Naive B cell (primary cell): Measurements from ENCODE around the gene RAB11FIP3. TPM values are rescaled to one million over a fixed set of nuclear protein-coding genes. Genes with fewer than 3 reads are reported as not detected.
A peak's percentile ranks its signal among the peaks of the same experiment; 100 is the strongest.
"Not testable (repeated sequence)": the region's sequence is repeated elsewhere in the genome, so short reads cannot be mapped to it uniquely, and the experiment has no call there.

ENCODE experiments used
- ATAC-seq, 2 donors: fragments of 150-1000 bp; cut with Tn5 transposase; 2 replicates each; pipeline ENCODE4 v1.10.0; 2021; ENCODE audit warnings: low read depth in 2 of 2, mild to moderate bottlenecking in 2 of 2, moderate library complexity in 2 of 2
- DNase-seq: peaks from one replicate; pipeline ENCODE4 v3.0.0; 2022
- H3K27ac Mint-ChIP-seq, 6 donors: one replicate each; pipeline ENCODE4 v1.8.0; 2020 to 2022; ENCODE audit warnings: mild to moderate bottlenecking in 6 of 6, mixed read lengths in 6 of 6, moderate library complexity in 5 of 6, inconsistent platforms in 2 of 6
- H3K27me3 Mint-ChIP-seq, 3 donors: one replicate each; pipeline ENCODE4 v1.8.0; 2021 to 2022; ENCODE audit warnings: mixed read lengths in 3 of 3, mild to moderate bottlenecking in 1 of 3
- H3K36me3 Mint-ChIP-seq, 2 donors: one replicate each; pipeline ENCODE4 v1.8.0; 2020 to 2022; ENCODE audit warnings: mixed read lengths in 2 of 2, inconsistent platforms in 1 of 2, mild to moderate bottlenecking in 1 of 2
- H3K4me1 Mint-ChIP-seq, 3 donors: one replicate each; pipeline ENCODE4 v1.8.0; 2020 to 2022; ENCODE audit warnings: mixed read lengths in 3 of 3, inconsistent platforms in 1 of 3, mild to moderate bottlenecking in 1 of 3, moderate library complexity in 1 of 3
- H3K4me3 Mint-ChIP-seq, 8 donors: one replicate each; pipeline ENCODE4 v1.8.0; 2020 to 2022; ENCODE audit warnings: mild to moderate bottlenecking in 8 of 8, mixed read lengths in 8 of 8, moderate library complexity in 8 of 8, inconsistent platforms in 2 of 8
- H3K9me3 Mint-ChIP-seq, 7 donors: one replicate each; pipeline ENCODE4 v1.8.0; 2020 to 2022; ENCODE audit warnings: mixed read lengths in 7 of 7, mild to moderate bottlenecking in 5 of 7, inconsistent platforms in 2 of 7, moderate library complexity in 1 of 7
- polyA plus RNA-seq, 6 donors: library from polyadenylated mRNA; unstranded; fragments of 300-500 nt; fragmentation: Illumina TruSeq; gene quantifications; one replicate each; pipeline ENCODE4 v1.2.3, GENCODE V29; 2021; ENCODE audit warnings: low read depth in 6 of 6

The RAB11FIP3 gene
- polyA plus RNA-seq, 6 donors from 2014 or later, result 1.0 to 4.8 (median 1.9) TPM

GRCh38 chr16:422179-422578, 3.3 kb upstream of the RAB11FIP3 start:
- Mint-ChIP-seq H3K4me1 (peaks cover 12 to 20% (median 18%) of the 10 kb centered on the region in 3 donors), H3K27me3 (peaks cover 0 to 14% (median 4%) of the 10 kb centered on the region in 3 donors)
- not testable (repeated sequence) for H3K36me3 Mint-ChIP-seq, DNase-seq, ATAC-seq, H3K27ac Mint-ChIP-seq, H3K9me3 Mint-ChIP-seq, H3K4me3 Mint-ChIP-seq

- peaks cover 0 to 4% of the 10 kb centered on the region in 2 donors for H3K36me3 Mint-ChIP-seq
- H3K4me1 Mint-ChIP-seq, result peaks cover 17 to 37% (median 30%) of the 10 kb centered on the region in 3 donors
- H3K4me3 Mint-ChIP-seq, result peak overlapping the region; percentile 84 to 95 (median 92)
- peaks cover 0 to 15% (median 4%) of the 10 kb centered on the region in 3 donors for H3K27me3 Mint-ChIP-seq
- peak overlapping the region in 4 of 6 donors; percentile 41 to 87 (median 86) for H3K27ac Mint-ChIP-seq
- no peak for ATAC-seq
- no peaks in the 10 kb centered on the region for H3K9me3 Mint-ChIP-seq
- no peak for DNase-seq
Observed at GRCh38 chr16:424033-424622, 1.3 kb upstream of the RAB11FIP3 start.

- ATAC-seq (no peak), DNase-seq (no peak)
- H3K9me3 Mint-ChIP-seq, result no peaks in the 10 kb centered on the region
- H3K4me3 Mint-ChIP-seq, result peak overlapping the region; percentile 84 to 95 (median 92)
- peak overlapping the region in 5 of 6 donors; percentile 41 to 87 (median 86) for H3K27ac Mint-ChIP-seq
- H3K36me3 Mint-ChIP-seq, result peaks cover 0 to 4% of the 10 kb centered on the region in 2 donors
- peaks cover 0 to 15% (median 4%) of the 10 kb centered on the region in 3 donors for H3K27me3 Mint-ChIP-seq
- H3K4me1 Mint-ChIP-seq, result peaks cover 17 to 37% (median 32%) of the 10 kb centered on the region in 3 donors
Observed at GRCh38 chr16:424623-425081, 797 bp upstream of the RAB11FIP3 start.

GRCh38 chr16:425740-426114, 278 bp downstream of the RAB11FIP3 start:
- Mint-ChIP-seq H3K27ac (peak overlapping the region in 3 of 6 donors; percentile 86 to 97 (median 95)), H3K9me3 (no peaks in the 10 kb centered on the region), H3K36me3 (peaks cover 0 to 4% of the 10 kb centered on the region in 2 donors), H3K4me1 (peaks cover 17 to 38% (median 32%) of the 10 kb centered on the region in 3 donors), H3K4me3 (peak overlapping the region; percentile 84 to 95 (median 92)), H3K27me3 (peaks cover 0 to 12% (median 3%) of the 10 kb centered on the region in 3 donors)
- DNase-seq (no peak), ATAC-seq (peak; percentile 52 to 53)

GRCh38 chr16:426115-426905, 861 bp downstream of the RAB11FIP3 start:
- Mint-ChIP-seq H3K4me3 (peak overlapping the region; percentile 79 to 89 (median 86)), H3K27ac (peak overlapping the region in 4 of 6 donors; percentile 15 to 84 (median 72)), H3K4me1 (peaks cover 21 to 44% (median 36%) of the 10 kb centered on the region in 3 donors), H3K36me3 (peaks cover 0 to 7% of the 10 kb centered on the region in 2 donors), H3K27me3 (peaks cover 0 to 9% (median 0%) of the 10 kb centered on the region in 3 donors), H3K9me3 (no peaks in the 10 kb centered on the region)
- DNase-seq (no peak), ATAC-seq (no peak)

- no peaks in the 10 kb centered on the region for H3K9me3 Mint-ChIP-seq
- H3K27ac Mint-ChIP-seq, result peak overlapping the region; percentile 38 to 84 (median 68)
- peaks cover 21 to 44% (median 36%) of the 10 kb centered on the region in 3 donors for H3K4me1 Mint-ChIP-seq
- H3K36me3 Mint-ChIP-seq, result peaks cover 0 to 7% of the 10 kb centered on the region in 2 donors
- ATAC-seq (no peak), DNase-seq (peak; percentile 11)
- H3K4me3 Mint-ChIP-seq, result peak overlapping the region; percentile 79 to 89 (median 86)
- H3K27me3 Mint-ChIP-seq, result peaks cover 0 to 9% (median 0%) of the 10 kb centered on the region in 3 donors
Observed at GRCh38 chr16:426906-427249, 1.4 kb downstream of the RAB11FIP3 start.

- no peak for ATAC-seq
- Mint-ChIP-seq H3K36me3 (peaks cover 0 to 7% of the 10 kb centered on the region in 2 donors), H3K4me1 (peaks cover 21 to 44% (median 36%) of the 10 kb centered on the region in 3 donors), H3K4me3 (peak overlapping the region; percentile 79 to 89 (median 86)), H3K27ac (peak overlapping the region in 5 of 6 donors; percentile 38 to 83 (median 53)), H3K9me3 (no peaks in the 10 kb centered on the region), H3K27me3 (peaks cover 0 to 9% (median 0%) of the 10 kb centered on the region in 3 donors)
- no peak for DNase-seq
Observed at GRCh38 chr16:427250-427649, 1.8 kb downstream of the RAB11FIP3 start.

GRCh38 chr16:430904-431303, 5.5 kb downstream of the RAB11FIP3 start:
- Mint-ChIP-seq H3K9me3 (no peaks in the 10 kb centered on the region), H3K36me3 (peaks cover 0 to 7% of the 10 kb centered on the region in 2 donors), H3K27me3 (peaks cover 0 to 4% (median 0%) of the 10 kb centered on the region in 3 donors), H3K27ac (no peak overlapping the region), H3K4me1 (peaks cover 18 to 34% (median 24%) of the 10 kb centered on the region in 3 donors), H3K4me3 (no peak overlapping the region)
- ATAC-seq, result no peak
- no peak for DNase-seq

GRCh38 chr16:440627-441026, 15.2 kb downstream of the RAB11FIP3 start:
- H3K27me3 Mint-ChIP-seq, result no peaks in the 10 kb centered on the region
- H3K9me3 Mint-ChIP-seq, result no peaks in the 10 kb centered on the region
- no peak overlapping the region for H3K4me3 Mint-ChIP-seq
- H3K4me1 Mint-ChIP-seq, result peaks cover 19 to 34% (median 22%) of the 10 kb centered on the region in 3 donors
- H3K36me3 Mint-ChIP-seq, result peaks cover 0 to 5% of the 10 kb centered on the region in 2 donors
- ATAC-seq (no peak), DNase-seq (no peak)
- H3K27ac Mint-ChIP-seq, result no peak overlapping the region

GRCh38 chr16:441447-441846, 16.0 kb downstream of the RAB11FIP3 start:
- H3K36me3 Mint-ChIP-seq, result peaks cover 0 to 5% of the 10 kb centered on the region in 2 donors
- no peak overlapping the region for H3K4me3 Mint-ChIP-seq
- H3K27ac Mint-ChIP-seq, result peak overlapping the region in 1 of 6 donors; percentile 16
- no peaks in the 10 kb centered on the region for H3K27me3 Mint-ChIP-seq
- H3K4me1 Mint-ChIP-seq, result peaks cover 19 to 34% (median 22%) of the 10 kb centered on the region in 3 donors
- no peaks in the 10 kb centered on the region for H3K9me3 Mint-ChIP-seq
- DNase-seq, result no peak
- no peak for ATAC-seq

GRCh38 chr16:442976-443375, 17.5 kb downstream of the RAB11FIP3 start:
- ATAC-seq (no peak), DNase-seq (no peak)
- Mint-ChIP-seq H3K36me3 (peaks cover 0 to 5% of the 10 kb centered on the region in 2 donors), H3K9me3 (no peaks in the 10 kb centered on the region), H3K27ac (peak overlapping the region in 2 of 6 donors; percentile 49 to 74), H3K4me1 (peaks cover 19 to 34% (median 27%) of the 10 kb centered on the region in 3 donors), H3K4me3 (peak overlapping the region in 4 of 8 donors; percentile 8 to 47 (median 32)), H3K27me3 (no peaks in the 10 kb centered on the region)

GRCh38 chr16:444027-444426, 18.6 kb downstream of the RAB11FIP3 start:
- H3K9me3 Mint-ChIP-seq, result no peaks in the 10 kb centered on the region
- peaks cover 0 to 5% of the 10 kb centered on the region in 2 donors for H3K36me3 Mint-ChIP-seq
- no peak for DNase-seq
- H3K4me1 Mint-ChIP-seq, result peaks cover 19 to 34% (median 29%) of the 10 kb centered on the region in 3 donors
- H3K27ac Mint-ChIP-seq, result peak overlapping the region in 1 of 6 donors; percentile 47
- H3K27me3 Mint-ChIP-seq, result no peaks in the 10 kb centered on the region
- ATAC-seq, result no peak
- peak overlapping the region in 2 of 8 donors; percentile 29 to 37 for H3K4me3 Mint-ChIP-seq

GRCh38 chr16:445566-445965, 20.1 kb downstream of the RAB11FIP3 start:
- peaks cover 0 to 5% of the 10 kb centered on the region in 2 donors for H3K36me3 Mint-ChIP-seq
- H3K4me1 Mint-ChIP-seq, result peaks cover 19 to 28% (median 27%) of the 10 kb centered on the region in 3 donors
- H3K4me3 Mint-ChIP-seq, result no peak overlapping the region
- no peak overlapping the region for H3K27ac Mint-ChIP-seq
- no peak for ATAC-seq
- no peaks in the 10 kb centered on the region for H3K9me3 Mint-ChIP-seq
- no peak for DNase-seq
- H3K27me3 Mint-ChIP-seq, result no peaks in the 10 kb centered on the region
